Loucy (cell line): ENCODE data around the gene CABLES1.

ENCODE experiments used
- CTCF ChIP-seq: fragments of 200-600 bp; sonication (generic); conservative IDR thresholded peaks from 2 replicates; pipeline ENCODE4 v1.5.1; 2014; ENCODE audit warnings: mild to moderate bottlenecking, antibody characterized with exemption, low read length
- EZH2phosphoT487 ChIP-seq: fragments of 200-600 bp; IDR thresholded peaks from 2 replicates; pipeline ENCODE4 v1.6.1; 2018; ENCODE audit warnings: antibody characterized with exemption, mild to moderate bottlenecking, moderate library complexity, borderline replicate concordance

- TF ChIP-seq CTCF (no peak), EZH2phosphoT487 (no peak)
Observed at GRCh38 chr18:23133860-23134779, 1.2 kb upstream of the CABLES1 start.
